ENCODE measurements around the gene SLC16A12. TPM values are rescaled to one million over a fixed set of nuclear protein-coding genes. Genes with fewer than 3 reads are reported as not detected.
"Not testable (repeated sequence)": the region's sequence is repeated elsewhere in the genome, so short reads cannot be mapped to it uniquely, and the experiment has no call there.

The SLC16A12 gene
- total RNA-seq, 1 donor from 2014 or later: 10.3 TPM

DNA sequence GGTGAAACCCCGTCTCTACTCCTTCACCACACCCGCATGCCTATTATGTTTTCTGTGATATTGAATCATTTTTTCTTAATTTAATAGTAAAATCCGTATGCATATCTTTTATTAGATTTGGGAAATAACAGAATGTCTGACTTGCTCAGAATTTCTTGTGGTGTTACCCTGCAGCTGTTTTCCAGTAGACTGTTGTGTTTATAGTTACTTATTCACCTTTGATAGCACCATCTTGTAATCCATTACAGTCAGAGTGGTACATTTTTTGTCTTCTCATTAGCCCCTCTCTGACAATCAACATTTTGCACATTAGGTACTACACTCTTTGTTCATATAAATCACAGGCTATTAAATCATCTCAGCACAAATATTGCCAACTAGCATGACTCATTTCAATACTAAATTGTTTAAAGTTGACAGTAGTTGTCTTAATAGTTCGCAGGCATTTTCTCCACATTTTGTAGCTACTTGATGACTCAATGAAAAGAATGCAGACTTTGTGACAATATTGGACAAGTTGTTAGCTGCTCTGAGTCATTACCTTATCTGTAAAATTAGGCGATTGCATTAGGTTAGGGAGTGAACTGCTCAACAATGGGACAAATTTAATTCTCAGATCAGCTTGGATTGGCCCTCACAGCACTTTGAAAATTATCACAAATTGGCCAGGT is 17.8 kb upstream of the SLC16A12 start:
- DNase-seq (ENCODE audit: low spot score) (no peak), ATAC-seq (no peak)
- intact Hi-C loops (cut with DNase I): no loop called here

DNA sequence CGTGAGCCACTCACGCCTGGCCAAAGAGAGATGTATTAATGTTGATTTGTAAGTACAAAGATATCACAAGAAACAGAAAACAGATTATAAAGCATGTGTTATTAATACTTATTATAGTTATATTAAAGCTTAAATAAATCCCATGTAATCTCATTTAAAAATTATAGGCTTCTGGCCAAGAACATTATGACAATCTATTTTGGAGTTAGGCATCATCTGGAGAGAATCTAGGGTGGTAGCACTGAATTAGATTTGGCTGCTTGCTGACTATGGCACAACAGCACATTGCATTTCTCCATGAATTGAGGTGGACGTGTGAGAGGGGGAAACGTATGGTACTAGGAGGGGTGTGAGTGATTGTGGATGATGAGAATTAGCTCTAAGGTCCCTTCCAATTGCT is 16.8 kb upstream of the SLC16A12 start:
- ATAC-seq: no peak
- DNase-seq (ENCODE audit: low spot score): no peak
- intact Hi-C loops (cut with DNase I): no loop called here

DNA sequence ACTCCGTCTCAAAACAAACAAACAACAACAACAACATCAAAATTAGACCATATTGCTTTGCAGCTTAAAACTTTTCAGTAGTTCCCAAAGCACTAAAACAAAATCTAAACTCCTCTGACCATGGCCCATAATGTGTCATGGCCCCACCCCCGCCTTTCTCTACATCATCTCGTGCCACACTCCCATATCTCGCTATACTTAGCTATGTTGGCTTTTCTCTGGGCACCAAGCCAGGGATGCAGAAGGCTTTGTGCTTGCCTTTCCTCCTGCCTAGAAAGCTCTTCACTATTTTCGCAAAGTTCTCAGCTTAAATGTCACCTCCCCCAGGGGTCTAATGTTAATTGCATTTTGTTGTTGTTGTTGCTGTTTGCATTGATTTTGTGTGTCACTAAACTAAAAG is 15.1 kb upstream of the SLC16A12 start:
- DNase-seq (ENCODE audit: low spot score): no peak
- ATAC-seq: no peak
- intact Hi-C loops (cut with DNase I): no loop called here

DNA sequence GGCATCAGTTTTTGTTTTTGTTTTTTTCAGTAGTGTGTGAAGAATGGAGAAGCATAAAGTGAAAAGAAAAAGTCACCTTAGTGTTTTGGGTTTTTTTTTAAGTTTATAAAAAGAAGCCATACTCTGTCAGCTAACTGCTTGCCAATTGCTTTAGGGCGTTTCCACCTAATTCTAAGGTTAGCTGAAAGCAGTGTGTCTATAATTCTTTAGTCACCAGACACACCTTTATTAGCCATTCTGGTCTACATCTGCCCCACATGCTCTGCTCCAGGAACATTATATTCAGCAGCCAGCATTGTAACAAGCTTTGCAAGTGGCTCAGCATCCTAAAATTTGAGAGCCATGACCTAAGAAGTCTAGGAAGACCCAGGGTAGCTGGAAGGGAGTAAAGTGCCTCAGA is 14.1 kb upstream of the SLC16A12 start:
- no peak for ATAC-seq
- DNase-seq (ENCODE audit: low spot score): no peak
- intact Hi-C loops (cut with DNase I): no loop called here

DNA sequence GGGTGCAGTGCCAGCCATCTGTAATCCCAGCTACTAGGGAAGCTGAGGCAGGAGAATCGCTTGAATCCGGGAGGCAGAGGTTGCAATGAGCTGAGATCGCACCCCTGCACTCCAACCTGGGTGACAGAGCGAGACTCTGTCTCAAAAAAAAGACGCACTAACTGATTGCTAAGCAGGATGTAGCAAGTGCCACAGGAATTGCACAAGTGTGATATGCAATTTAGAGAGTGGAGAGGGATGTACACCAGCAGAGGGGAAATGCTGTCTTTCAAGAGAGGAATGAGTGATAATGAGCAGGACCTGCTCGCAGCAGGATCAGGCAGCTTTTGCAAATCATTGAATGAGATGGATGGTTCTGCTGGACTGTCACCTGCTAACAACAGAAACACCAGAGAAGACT is 13.3 kb upstream of the SLC16A12 start:
- intact Hi-C loops (cut with DNase I): no loop called here
- ATAC-seq (no peak), DNase-seq (ENCODE audit: low spot score) (no peak)

DNA sequence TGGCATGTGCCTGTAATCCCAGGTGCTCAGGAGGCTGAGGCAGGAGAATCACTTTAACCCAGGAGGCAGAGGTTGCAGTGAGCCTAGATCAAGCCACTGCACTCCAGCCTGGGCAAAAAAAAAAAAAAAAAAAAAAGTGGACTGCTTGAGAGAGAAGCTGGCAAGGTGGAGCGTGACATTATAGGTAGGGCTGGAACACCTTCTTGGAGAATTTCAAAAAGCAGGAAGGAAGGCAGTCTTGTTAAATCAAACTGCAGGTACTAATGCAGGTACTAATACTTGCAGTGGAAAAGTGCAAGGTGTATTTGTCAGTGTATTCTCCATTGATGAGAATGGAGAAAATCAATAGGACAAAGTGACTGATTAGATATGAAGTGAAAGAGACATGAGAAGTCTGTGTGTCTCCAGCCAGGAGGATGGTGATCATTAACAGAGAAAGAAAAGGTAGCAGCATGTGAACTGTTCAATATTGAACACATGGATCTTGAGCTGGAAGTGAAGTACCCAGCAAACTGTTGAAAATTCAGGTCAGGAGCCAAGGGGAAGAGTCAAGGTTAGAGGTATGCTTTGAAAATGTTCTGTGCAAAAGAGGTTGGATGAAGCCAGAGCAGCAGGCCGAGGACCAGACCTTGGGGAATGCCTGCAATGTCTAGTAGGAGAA is 12.6 kb upstream of the SLC16A12 start:
- ATAC-seq (no peak), DNase-seq (ENCODE audit: low spot score) (no peak)
- intact Hi-C loops (cut with DNase I): no loop called here

DNA sequence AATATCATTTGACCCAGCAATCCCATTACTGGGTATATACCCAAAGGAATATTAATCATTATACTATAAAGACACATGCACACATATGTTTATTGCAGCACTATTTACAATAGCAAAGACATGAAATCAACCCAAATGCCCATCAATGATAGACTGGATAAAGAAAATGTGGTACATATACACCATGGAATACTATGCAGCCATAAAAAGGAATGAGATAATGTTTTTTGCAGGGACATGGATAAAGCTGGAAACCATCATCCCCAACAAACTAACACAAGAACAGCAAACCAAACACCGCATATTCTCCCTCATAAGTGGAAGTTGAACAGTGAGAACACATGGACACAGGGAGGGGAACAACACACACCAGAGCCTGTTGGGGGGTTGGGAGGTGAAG is 11.3 kb upstream of the SLC16A12 start:
- intact Hi-C loops (cut with DNase I); DNase-seq (ENCODE audit: low spot score); ATAC-seq: not testable (repeated sequence)

DNA sequence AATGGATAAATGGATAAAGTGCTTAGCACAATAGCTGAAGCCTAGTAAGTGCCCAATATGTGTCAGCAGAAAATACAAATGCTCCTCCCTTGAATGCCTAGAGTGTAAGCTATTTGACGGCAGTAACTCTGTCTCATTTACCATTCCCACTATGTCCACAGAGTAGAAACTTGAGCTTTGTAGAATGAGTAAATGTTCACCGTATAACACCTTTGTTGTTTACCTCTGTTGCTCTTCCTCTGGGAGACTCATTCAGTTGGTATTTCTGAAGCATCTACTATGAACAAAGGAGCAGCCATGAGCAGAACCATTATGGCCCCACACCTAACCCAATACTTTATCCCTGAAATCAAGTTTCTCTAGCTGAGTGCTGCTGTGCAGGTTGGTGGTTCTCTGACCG is 8.4 kb upstream of the SLC16A12 start:
- intact Hi-C loops (cut with DNase I): no loop called here
- no peak for DNase-seq (ENCODE audit: low spot score)

DNA sequence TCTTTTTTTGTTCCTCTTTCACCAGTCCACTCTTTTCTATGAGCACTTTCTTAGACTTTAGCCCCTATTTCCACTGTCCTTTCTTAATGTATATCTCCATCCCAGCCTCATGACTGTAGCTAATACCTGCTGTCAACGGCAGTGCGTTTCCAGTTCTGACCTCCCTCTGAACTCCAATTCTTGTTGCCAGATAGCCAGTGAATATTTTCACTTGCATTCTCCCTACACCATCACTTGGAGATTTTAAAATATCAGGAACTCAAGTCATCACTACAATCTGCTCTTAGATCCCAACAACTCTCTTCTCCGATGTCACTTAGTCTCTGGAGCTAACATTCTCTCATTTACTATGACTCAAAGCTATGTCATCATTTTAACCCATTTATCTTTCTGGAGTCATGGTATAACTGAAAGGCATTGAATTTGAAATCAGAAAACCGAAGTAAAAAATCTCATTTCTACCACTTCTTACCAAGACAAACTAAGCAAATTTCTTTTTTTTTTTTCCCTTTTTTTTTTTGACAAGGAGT is 5.1 kb upstream of the SLC16A12 start:
- DNase-seq (ENCODE audit: low spot score): no peak
- intact Hi-C loops (cut with DNase I): no loop called here
- no peak for ATAC-seq

More for the DNA sequence above, 8.4 kb upstream of the SLC16A12 start:
- no peak for ATAC-seq

DNA sequence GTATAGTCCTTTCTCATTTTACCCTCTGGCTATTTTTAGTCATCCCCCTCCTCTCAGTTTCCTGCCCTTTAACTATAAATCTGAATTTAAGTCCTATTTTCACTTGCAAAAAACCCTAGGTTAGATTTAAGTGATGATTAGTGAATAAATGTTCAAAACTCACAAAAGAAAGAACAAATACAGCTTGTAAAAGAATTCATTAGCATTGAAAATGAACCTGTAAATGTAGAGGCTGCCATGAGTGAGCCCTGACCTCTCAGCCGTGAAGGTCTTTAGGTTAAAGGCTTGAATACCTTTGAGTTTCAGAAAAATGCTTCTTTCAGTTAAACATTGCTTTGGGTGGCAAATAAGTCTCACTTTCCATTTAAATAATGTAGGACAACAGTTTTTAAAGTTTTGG is 2.0 kb upstream of the SLC16A12 start:
- DNase-seq (ENCODE audit: low spot score): no peak
- intact Hi-C loops (cut with DNase I): no loop called here
- no peak for ATAC-seq

DNA sequence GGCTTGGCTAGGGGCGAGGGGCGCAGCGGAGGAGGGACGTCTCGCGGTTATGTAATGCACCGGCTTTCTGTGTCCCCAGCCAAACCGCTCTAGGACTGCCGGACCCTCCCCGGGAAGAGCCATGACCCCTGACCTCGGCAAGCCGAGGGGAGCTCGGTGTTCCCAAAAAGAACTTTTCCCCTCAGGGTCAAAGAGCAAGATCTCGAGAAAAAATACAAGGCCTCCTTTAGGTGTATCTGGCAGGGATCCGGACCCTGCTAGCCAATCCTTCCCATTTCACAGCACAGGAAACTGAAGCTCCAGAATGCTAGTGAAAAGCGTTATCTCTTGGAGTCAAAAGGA is 590 bp upstream of the SLC16A12 start:
- DNase-seq (ENCODE audit: low spot score) (no peak), ATAC-seq (no peak)
- intact Hi-C loops (cut with DNase I): no loop called here

DNA sequence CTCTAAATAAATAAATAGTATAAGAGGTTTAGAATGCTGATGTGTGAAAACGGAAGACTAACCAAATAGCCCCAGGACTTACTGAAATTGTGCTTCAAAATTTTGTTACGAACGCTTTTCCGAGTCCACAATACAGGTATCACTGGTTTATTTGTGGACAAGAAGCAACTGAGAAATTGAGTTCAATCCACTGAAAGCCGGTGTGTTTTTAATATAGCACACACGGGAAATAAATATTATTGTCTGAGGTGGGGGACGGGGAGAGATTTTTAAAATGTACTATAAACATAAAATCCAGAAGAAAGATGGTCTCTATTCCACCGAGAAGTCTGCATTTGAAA is 598 bp downstream of the SLC16A12 start:
- intact Hi-C loops (cut with DNase I): no loop called here
- no peak for DNase-seq (ENCODE audit: low spot score)
- no peak for ATAC-seq

DNA sequence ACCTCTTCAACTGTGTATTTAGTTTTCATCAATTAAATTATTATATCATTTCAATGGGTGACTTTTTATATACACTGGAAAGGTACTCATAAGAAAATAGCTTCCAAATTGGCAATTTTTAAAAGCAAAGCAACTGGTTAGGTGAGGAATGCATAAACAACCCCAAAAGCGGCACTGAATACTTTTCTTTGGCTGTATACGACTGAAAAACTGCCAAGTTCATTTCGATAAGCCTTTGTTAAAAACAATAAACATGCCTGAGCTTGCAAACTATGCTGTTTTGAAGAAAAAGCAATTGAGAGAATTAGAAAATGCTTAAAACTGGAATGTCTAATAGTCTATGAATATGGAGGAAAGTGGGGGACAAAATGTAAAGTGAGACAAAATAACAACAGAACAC is 2.9 kb downstream of the SLC16A12 start:
- DNase-seq (ENCODE audit: low spot score) (no peak), ATAC-seq (no peak)
- intact Hi-C loops (cut with DNase I): no loop called here

DNA sequence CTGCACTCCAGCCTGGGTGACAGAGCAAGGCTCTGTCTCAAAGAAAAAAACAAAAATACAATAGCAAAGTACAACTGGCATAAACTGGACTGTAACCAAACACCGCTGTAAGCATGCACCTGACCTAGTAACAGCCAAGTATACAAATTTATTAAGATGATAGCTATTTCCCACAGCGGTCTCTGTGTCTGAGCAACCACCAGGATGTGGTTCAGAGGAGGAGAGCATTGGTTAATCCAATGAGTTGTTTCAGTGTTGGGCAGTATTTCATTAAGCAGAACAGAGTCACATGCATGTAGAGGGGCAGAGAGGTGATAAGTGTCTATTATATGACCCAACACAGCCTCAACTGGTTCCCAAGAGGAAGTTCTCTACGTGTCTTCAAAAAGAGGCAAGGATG is 4.0 kb downstream of the SLC16A12 start:
- no peak for ATAC-seq
- intact Hi-C loops (cut with DNase I): no loop called here

DNA sequence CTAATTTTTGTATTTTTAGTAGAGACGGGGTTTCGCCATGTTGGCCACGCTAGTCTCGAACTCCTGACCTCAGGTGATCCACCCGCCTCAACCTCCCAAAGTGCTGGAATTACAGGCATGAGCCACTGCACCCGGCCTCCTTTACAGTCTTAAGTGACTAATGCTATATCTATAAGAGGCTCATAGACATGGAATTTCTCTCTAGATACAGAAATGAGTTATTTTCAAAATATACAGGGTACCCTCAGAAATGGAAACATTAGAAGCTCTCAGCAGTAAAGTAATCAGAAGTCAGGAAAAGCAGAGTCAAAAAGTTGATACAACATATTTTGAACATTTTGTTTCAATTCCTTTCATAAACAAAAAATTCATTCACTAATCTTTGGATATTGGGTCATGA is 5.7 kb downstream of the SLC16A12 start:
- intact Hi-C loops (cut with DNase I); DNase-seq (ENCODE audit: low spot score); ATAC-seq: not testable (repeated sequence)

More for the DNA sequence above, 4.0 kb downstream of the SLC16A12 start:
- DNase-seq (ENCODE audit: low spot score): no peak

DNA sequence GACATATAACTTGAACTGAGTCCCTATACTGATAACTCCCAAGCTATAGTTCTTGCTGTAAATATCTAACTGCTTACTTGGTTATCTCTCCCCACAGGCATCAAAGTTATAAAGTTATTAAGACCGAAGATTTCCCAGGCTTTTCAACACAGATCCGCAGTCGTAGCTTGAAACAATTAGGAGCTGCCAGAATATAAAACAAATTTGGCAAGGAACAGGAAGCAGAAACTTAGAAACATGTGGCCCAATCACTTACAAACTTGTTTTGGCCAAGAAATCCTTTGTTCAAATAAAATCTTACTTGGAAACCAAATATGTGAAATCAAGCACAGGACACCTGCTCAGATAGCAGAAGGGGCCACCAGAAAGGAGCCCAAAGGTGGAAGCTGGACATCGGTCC is 9.0 kb downstream of the SLC16A12 start:
- intact Hi-C loops (cut with DNase I): no loop called here
- ATAC-seq: peak; percentile 55

DNA sequence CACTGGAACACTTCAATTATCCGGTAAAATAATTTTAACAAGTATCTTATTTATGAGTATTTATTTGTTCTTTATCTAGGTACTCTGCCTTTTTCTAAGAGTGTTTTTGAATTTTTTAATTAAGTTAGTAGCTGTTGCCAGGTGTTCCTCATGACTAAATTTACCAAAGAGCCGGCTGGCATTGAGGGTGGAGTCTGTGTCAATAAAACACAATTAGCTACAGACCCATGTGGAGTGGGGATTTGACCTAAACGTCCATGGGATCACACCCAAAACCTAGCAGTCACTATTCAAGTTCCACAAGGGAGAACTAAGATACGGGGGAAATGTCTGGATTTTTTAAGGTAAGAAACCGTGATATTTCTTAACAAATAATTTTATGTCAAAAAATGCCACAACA is 9.8 kb downstream of the SLC16A12 start:
- ATAC-seq (no peak), DNase-seq (ENCODE audit: low spot score) (no peak)
- intact Hi-C loops (cut with DNase I): no loop called here

More for the DNA sequence above, 9.0 kb downstream of the SLC16A12 start:
- DNase-seq (ENCODE audit: low spot score): no peak

DNA sequence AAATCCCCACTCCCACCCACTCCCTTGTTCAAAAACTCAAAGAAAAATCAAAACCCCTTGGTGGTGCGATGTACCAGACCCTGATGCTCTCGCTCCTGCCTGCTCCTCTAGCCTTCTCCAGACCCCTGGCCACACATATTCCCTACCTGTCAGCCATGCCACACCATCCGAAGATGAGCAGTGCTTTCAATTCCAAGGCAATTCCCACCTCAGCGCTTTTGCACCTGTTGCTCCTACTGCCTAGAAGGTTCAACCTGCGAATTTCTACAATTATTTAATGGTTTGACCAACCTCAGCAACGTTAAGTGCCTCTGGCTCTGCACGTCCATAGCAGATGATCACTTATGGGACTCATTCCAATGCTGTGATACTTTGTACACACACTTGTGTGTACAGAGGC is 11.1 kb downstream of the SLC16A12 start:
- intact Hi-C loops (cut with DNase I): no loop called here
- ATAC-seq (no peak), DNase-seq (ENCODE audit: low spot score) (no peak)

DNA sequence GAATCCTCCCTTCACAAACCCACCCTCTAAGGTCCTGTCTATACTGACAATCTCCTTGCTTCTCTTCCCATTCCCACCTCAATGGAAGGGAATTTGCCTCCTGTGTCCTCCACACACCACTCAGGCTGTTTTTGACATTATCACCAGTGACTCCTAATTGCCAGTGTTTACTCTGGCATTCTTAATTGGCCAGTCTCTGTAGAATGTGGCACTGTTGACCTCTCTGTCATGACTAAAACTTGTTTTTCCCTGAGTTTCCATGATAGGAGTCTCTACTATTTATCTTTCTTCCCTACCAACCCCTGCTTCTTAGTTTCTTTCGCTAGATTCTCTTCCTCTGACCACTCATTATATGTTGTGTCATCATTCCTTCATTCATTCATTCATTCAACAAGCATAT is 12.1 kb downstream of the SLC16A12 start:
- ATAC-seq: no peak
- intact Hi-C loops (cut with DNase I): no loop called here

DNA sequence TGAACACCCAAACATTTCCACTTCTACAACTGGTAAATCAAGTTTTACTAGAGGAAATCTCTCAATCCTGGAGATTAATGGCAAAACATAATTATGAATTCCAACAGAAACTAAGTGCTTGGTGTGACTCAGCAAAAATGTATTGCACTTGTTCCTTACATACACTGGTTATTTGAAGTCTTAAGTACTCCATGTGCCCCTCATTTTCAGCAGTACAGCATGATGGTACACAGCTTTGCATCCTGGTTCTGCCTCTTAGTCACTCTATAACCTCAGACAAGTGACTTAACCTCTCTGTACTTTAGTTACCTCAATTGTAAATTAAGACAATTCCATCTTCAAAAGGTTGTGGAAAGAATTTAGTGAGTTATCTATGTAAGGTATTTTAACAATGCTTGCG is 12.9 kb downstream of the SLC16A12 start:
- DNase-seq (ENCODE audit: low spot score) (no peak), ATAC-seq (no peak)
- intact Hi-C loops (cut with DNase I): no loop called here

More for the DNA sequence above, 12.1 kb downstream of the SLC16A12 start:
- no peak for DNase-seq (ENCODE audit: low spot score)

DNA sequence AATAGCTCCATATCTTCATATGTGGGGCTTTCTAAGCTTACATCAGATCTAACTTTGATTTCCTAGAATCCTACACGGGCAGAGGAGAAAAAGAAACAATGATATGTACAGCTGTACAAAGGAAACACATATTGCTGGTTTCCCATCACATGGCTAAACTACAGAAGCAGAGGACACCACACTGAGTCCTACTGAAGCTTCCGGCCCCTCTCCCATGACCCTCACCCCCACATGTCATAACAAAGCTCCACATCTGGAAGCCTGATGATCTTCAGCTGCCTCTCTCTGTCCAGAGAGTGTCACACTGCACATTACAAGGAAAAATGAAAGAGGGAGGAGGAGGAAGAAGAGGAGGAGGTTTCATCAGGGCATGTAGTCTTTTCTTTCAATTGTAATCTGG is 14.0 kb downstream of the SLC16A12 start:
- ATAC-seq (peak; percentile 31), DNase-seq (ENCODE audit: low spot score) (no peak)
- intact Hi-C loops (cut with DNase I): no loop called here
